SKM-1 treated with dmso at 0.1 percent for 144 hours (cell line): ENCODE data around the gene SLC45A1.

ENCODE experiments used
- DNase-seq: peaks from one replicate; lab custom pipeline; 2025; ENCODE audit not compliant: unreplicated experiment; lab: John Stamatoyannopoulos, UW

The SLC45A1 gene

GRCh38 chr1:8352471-8352845 is 34.5 kb downstream of the SLC45A1 start:
- no peak for DNase-seq

- no peak for DNase-seq
Observed at GRCh38 chr1:8352886-8353785, 35.2 kb downstream of the SLC45A1 start.

GRCh38 chr1:8354038-8354437 is 36.1 kb downstream of the SLC45A1 start:
- no peak for DNase-seq

GRCh38 chr1:8355439-8356255 is 37.7 kb downstream of the SLC45A1 start:
- no peak for DNase-seq

GRCh38 chr1:8356256-8357209 is 38.6 kb downstream of the SLC45A1 start:
- DNase-seq = no peak

- DNase-seq = no peak
Observed at GRCh38 chr1:8357329-8358101, 39.6 kb downstream of the SLC45A1 start.

- DNase-seq = no peak
Observed at GRCh38 chr1:8358241-8358896, 40.5 kb downstream of the SLC45A1 start.

GRCh38 chr1:8358897-8359616 is 41.1 kb downstream of the SLC45A1 start:
- DNase-seq = no peak

- DNase-seq = no peak
Observed at GRCh38 chr1:8359617-8360481, 41.9 kb downstream of the SLC45A1 start.

- no peak for DNase-seq
Observed at GRCh38 chr1:8360493-8361197, 42.7 kb downstream of the SLC45A1 start.

- no peak for DNase-seq
Observed at GRCh38 chr1:8361198-8361849, 43.4 kb downstream of the SLC45A1 start.

GRCh38 chr1:8362701-8363101 is 44.8 kb downstream of the SLC45A1 start:
- DNase-seq = no peak

- DNase-seq = no peak
Observed at GRCh38 chr1:8363186-8363766, 45.4 kb downstream of the SLC45A1 start.

- no peak for DNase-seq
Observed at GRCh38 chr1:8363767-8364301, 45.9 kb downstream of the SLC45A1 start.

GRCh38 chr1:8364528-8365442 is 46.9 kb downstream of the SLC45A1 start:
- DNase-seq = no peak
